SW 1271 (cell line): Measurements from ENCODE around the gene TNIK.
"Not testable (repeated sequence)": the region's sequence is repeated elsewhere in the genome, so short reads cannot be mapped to it uniquely, and the experiment has no call there.

Source experiments
- DNase-seq, 2 experiments: peaks; one replicate each; lab custom pipeline; 2025; lab: John Stamatoyannopoulos, UW

TNIK gene

GRCh38 chr3:171307988-171308387 lies 152.2 kb downstream of the TNIK start:
- DNase-seq: no peak

- no peak for DNase-seq
These were observed 153.1 kb downstream of the TNIK start for GRCh38 chr3:171307046-171307585.

- DNase-seq: no peak
These were observed 153.6 kb downstream of the TNIK start for GRCh38 chr3:171306631-171307030.

GRCh38 chr3:171305823-171306222 lies 154.4 kb downstream of the TNIK start:
- DNase-seq: not testable (repeated sequence)

- DNase-seq: not testable (repeated sequence)
These were observed 155.7 kb downstream of the TNIK start for GRCh38 chr3:171304498-171304897.

- not testable (repeated sequence) for DNase-seq
These were observed 156.2 kb downstream of the TNIK start for GRCh38 chr3:171304017-171304416.

GRCh38 chr3:171301998-171302397 lies 158.2 kb downstream of the TNIK start:
- DNase-seq: no peak

- no peak for DNase-seq
These were observed 159.2 kb downstream of the TNIK start for GRCh38 chr3:171301002-171301401.

- no peak for DNase-seq
These were observed 162.3 kb downstream of the TNIK start for GRCh38 chr3:171297951-171298350.

- DNase-seq: no peak
These were observed 163.0 kb downstream of the TNIK start for GRCh38 chr3:171297207-171297606.

GRCh38 chr3:171295484-171296373 lies 164.5 kb downstream of the TNIK start:
- DNase-seq: no peak

GRCh38 chr3:171293142-171293782 lies 166.9 kb downstream of the TNIK start:
- DNase-seq: no peak

- DNase-seq: no peak
These were observed 169.5 kb downstream of the TNIK start for GRCh38 chr3:171290680-171291079.

GRCh38 chr3:171289291-171289690 lies 170.9 kb downstream of the TNIK start:
- no peak for DNase-seq

GRCh38 chr3:171287761-171288160 lies 172.4 kb downstream of the TNIK start:
- not testable (repeated sequence) for DNase-seq

GRCh38 chr3:171286580-171287249 lies 173.5 kb downstream of the TNIK start:
- no peak for DNase-seq

- no peak for DNase-seq
These were observed 174.9 kb downstream of the TNIK start for GRCh38 chr3:171285287-171285686.

GRCh38 chr3:171284308-171285075 lies 175.7 kb downstream of the TNIK start:
- DNase-seq: no peak

GRCh38 chr3:171283848-171284222 lies 176.4 kb downstream of the TNIK start:
- no peak for DNase-seq

- DNase-seq: no peak
These were observed 176.9 kb downstream of the TNIK start for GRCh38 chr3:171283183-171283847.

GRCh38 chr3:171282041-171282440 lies 178.2 kb downstream of the TNIK start:
- no peak for DNase-seq
